Stimulated activated CD4-positive, alpha-beta T cell treated with anti-CD3 and anti-CD28 coated beads, Interleukin-4, amount 100 ng/mL, for 48 hours (primary cell): ENCODE results near the gene SRRT.
"Not testable (repeated sequence)": the region's sequence is repeated elsewhere in the genome, so short reads cannot be mapped to it uniquely, and the experiment has no call there.

Source experiments
- DNase-seq, 2 donors: peaks; one replicate each; pipeline ENCODE4 v3.0.0-alpha.2; 2020; ENCODE audit warnings: low read depth in 2 of 2

SRRT gene

DNA sequence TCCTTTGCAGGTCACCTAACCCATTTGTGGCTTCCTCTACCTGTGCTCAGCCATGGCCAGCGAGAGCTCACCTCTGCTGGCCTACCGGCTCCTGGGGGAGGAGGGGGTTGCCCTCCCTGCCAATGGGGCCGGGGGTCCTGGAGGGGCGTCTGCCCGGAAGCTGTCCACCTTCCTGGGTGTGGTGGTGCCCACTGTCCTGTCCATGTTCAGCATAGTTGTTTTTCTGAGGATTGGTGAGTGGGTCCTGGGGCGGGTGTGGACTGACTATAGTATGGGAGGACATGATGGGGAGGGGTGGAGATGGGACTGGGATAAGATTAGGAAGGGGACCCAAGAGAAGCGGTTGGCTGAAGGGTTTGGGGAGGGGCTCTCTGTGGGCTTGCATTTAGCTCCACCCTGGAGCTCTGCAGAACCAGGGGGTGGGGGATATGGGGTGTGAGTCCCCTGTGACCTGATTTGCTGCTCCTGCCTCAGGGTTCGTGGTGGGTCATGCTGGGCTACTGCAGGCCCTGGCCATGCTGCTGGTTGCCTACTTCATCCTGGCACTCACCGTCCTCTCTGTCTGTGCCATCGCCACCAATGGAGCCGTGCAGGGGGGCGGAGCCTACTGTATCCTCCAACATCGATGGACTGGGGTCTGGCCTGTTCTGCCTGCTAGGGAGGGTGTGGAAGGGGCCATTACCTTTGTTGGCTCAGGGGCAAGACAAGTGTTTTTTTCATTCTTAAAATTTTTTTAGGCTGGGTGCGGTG lies 20.6 kb upstream of the SRRT start:
- no peak for DNase-seq

DNA sequence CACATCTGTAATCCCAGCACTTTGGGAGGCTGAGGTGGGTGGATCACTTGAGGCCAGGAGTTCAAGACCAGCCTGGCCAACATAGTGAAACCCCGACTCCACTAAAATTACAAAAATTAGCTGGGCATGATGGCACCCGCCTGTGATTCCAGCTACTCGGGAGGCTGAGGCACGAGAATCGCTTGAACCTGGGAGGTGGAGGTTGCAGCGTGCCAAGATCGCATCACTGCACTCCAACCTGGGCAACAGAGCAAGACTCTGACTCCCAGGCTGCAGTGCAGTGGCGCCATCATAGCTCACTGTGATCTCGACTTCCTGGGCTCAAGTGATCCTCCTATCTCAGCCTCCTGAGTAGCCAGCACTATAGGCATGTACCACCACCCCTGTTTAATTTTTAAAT lies 20.0 kb upstream of the SRRT start:
- DNase-seq = not testable (repeated sequence)

DNA sequence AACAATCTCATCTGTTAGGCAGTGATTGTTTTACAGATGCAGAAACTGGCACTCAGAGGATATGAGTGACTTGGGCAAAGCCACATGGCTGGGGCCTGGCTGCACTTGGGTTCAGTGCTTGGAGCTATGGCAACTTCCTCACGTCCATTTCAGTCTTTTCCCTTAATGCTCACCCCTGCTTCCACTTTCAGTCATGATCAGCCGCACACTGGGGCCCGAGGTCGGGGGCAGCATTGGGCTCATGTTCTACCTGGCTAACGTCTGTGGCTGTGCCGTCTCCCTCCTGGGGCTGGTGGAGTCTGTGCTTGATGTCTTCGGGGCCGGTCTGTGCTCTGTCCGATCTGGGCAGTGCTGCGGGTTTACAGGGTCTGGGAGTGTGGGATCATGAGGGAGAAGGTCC lies 19.4 kb upstream of the SRRT start:
- DNase-seq = no peak

DNA sequence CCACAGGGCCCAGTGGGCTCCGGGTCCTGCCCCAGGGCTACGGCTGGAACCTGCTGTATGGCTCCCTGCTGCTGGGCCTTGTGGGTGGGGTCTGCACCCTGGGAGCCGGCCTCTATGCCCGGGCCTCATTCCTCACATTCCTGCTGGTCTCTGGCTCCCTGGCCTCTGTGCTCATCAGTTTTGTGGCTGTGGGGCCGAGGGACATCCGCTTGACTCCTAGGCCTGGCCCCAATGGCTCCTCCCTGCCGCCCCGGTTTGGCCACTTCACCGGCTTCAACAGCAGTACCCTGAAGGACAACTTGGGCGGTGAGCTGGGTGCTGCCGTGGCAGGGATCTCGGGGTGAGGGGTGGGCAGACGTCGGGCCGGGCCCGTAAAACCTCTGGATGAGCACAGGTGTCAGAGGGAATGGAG lies 18.0 kb upstream of the SRRT start:
- DNase-seq = no peak

DNA sequence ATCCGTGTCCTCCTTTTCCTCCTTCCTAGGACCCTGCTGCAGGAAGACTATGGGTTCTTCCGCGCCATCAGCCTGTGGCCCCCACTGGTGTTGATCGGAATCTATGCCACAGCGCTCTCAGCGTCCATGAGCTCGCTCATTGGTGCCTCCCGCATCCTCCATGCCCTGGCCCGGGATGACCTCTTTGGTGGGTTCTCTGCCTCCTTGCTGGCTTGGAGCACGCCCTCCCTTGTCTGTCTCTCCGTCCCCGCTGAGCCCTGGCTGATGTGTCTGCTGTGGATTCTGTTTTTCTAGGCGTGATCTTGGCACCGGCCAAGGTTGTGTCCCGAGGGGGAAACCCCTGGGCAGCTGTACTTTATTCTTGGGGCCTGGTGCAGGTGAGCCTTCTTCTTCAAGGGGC lies 15.0 kb upstream of the SRRT start:
- DNase-seq = no peak

DNA sequence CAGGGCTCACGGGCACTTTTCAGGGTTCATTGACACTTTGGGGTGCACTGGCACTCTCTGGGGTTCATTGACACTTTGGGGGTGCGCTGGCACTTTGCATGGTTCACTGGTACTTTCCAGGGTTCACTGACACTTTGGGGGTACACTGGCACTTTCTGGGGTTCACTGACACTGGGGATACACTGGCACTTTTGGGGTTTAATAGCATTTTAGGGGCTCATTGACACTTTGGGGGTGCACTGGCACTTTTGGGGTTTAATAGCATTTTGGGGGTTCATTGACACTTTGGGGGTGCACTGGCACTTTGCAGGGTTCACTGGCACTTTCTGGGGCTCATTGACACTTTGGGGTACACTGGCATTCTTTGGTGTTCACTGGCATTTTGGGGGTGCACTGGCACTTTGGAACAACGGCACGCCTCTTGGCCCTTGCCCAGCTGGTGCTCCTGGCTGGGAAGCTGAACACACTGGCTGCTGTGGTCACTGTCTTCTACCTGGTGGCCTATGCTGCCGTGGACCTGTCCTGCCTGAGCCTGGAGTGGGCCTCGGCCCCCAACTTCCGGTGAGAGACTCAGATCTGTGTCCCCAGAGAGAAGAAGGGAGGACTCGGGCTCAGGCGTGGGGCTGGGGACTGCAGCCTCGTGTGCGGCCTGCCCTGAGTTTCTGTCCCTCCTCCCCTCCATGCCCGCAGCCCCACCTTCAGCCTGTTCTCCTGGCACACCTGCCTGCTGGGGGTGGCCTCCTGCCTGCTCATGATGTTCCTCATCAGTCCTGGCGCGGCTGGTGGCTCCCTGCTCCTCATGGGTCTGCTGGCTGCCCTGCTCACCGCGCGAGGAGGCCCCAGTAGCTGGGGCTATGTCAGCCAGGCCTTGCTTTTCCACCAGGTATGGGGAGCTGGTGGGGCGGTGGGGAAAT lies 13.9 kb upstream of the SRRT start:
- no peak for DNase-seq

DNA sequence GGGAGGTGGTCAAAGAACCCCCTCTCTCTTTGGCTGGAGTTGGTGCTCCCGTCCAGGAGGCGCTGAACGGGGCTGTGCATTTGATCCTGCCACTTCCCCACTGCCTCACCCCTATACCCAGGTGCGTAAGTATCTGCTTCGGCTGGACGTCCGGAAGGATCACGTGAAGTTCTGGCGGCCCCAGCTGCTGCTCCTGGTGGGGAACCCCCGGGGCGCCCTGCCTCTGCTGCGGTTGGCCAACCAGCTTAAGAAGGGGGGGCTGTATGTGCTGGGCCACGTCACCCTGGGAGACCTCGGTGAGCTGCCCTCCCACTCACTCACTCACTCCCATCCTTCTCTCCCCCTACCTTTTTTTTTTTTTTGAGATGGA lies 13.3 kb upstream of the SRRT start:
- no peak for DNase-seq

DNA sequence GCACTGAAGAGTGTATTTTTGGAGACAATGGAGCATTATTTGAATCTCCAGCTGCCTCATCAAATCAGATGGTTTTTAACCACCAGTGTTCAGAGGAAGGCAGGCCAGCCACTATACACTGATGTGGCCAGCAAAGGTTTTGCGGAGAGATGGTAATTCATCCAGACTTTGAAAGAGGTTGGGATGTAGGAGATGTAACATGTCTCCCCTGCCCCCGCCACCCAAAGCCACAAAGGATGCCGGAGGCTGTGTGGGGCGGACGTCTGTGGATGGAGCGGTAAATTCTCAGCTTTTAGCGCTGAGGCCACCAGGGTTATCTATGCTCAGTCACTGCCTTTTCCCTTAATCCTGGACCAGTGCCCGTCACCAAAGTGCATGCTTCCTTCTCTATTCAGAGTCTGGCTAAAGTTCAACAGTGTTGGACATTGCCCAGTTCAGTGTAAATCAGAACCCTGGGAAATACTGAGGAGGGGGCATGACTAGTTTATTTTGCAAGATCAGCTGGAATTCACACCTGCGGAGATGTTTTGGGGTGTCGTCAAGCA lies 11.4 kb upstream of the SRRT start:
- no peak for DNase-seq

DNA sequence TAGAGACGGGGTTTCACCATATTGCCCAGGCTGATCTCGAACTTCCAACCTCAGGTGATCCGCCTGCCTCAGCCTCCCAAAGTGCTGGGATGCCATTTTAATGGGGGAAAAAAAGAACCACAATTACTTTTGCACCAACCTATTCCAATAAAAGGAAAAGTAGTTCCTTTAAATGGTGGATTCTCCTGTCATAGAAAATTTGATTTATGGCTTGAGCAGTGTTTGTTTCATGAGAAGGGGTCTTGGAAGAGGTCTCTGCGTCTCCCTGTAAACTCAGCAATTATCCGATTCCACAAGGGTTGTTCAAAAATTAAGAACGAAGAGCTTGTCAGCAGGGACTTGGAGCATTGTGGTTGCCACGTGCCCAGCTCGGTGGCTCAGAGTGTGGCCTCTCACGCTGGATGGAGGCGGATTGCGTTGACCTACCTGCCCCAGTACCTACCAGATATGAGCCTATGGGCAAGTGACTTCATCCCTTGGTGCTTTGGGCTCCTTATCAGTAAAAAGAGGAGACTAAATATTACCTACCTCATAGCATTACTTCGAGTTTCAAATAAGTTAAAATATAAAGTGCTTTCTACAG lies 10.5 kb upstream of the SRRT start:
- DNase-seq = no peak

DNA sequence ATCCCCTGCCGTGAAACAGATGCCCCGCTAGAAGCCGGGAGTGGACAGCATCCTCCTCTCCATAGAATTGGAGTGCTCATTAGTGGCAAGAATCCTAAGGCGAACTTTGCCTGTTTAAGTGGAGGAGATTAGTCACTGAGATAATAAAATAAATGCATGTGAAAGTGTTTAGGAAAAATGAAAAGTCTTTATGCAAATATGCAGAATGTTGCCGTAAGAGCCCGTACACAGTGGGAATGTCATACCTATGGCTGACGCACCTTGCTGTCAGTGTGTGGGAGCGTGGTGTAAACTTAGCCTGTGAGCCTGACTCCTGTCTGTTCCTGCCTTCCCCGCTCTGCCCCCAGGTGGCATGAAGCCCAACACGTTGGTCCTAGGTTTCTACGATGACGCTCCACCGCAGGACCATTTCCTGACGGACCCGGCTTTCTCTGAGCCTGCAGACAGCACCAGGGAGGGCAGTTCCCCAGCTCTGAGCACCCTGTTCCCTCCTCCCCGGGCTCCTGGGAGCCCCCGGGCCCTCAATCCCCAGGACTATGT lies 9.5 kb upstream of the SRRT start:
- DNase-seq = no peak

DNA sequence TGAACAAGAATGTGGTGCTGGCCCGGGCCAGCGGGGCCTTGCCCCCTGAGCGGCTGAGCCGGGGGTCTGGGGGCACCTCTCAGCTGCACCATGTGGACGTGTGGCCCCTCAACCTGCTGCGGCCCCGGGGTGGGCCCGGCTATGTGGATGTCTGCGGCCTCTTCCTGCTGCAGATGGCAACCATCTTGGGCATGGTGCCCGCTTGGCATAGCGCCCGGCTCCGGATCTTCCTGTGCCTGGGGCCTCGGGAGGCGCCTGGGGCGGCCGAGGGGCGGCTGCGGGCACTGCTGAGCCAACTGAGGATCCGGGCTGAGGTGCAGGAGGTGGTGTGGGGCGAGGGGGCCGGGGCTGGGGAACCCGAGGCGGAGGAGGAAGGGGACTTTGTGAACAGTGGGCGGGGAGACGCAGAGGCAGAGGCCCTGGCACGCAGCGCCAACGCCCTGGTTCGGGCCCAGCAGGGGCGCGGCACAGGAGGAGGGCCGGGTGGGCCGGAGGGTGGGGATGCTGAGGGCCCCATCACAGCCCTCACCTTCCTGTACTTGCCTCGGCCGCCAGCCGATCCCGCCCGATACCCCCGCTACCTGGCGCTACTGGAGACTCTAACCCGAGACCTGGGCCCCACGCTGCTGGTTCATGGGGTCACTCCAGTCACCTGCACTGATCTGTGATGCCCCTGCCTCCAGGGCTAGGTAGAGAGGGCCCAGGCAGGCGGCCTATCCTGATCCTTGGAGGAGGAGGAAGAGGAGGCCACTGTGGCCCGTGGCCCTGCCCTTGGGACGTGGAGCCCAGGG lies 8.8 kb upstream of the SRRT start:
- no peak for DNase-seq

DNA sequence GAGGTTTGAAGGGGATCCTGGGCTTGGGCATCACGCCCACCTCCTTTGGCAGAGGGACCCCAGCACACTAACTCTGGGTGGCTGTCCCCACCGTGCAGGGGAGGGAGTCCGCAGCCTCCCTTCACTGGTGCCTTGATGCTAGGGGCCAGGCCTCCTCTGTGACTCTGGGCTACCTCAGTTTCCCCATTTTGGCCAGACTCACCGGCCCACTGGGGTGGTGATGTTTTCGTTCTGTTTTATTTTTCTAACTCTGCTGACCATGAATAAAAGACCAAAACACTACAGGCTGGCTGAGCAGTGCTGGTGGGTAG lies 8.2 kb upstream of the SRRT start:
- DNase-seq = no peak

DNA sequence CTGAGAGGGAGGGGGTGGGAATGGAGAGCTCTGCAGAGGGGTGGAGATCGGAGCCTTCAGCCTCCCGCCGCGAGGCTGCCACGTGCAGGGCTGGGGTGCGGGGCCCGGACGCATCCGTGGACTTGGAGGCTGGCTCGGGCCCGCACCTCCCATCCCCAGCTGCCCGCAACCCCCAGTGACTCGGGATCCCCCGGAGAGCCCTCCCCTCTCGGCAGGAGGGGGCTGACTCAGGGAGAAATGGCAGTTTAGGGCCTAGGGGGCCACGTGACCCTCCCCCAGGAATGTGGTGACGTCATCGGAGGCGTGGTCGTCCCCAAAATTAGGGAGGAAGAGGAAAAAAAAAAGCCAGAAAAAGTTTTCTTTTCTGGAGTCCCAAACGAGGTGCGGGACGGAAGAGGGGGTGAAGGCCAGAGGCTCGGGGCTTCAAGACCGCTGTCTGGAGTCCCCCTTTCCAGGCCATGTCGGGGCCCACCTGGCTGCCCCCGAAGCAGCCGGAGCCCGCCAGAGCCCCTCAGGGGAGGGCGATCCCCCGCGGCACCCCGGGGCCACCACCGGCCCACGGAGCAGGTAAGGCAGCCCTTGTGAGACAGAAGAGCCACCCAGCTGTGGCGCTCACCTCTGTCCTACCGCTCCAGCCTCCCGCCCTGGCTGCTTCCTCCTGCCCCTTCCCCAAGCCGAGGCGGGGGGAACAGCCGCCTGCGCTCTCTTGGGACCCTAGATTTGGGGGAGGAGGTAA lies 7.7 kb upstream of the SRRT start, which contains the start of gene TRIP6:
Gene TRIP6 (plus strand): TSS at position 348 of the 736 bp plus-strand sequence. CDS start 111 bp downstream, at position 459.
- DNase-seq = peak; percentile 57 to 68

DNA sequence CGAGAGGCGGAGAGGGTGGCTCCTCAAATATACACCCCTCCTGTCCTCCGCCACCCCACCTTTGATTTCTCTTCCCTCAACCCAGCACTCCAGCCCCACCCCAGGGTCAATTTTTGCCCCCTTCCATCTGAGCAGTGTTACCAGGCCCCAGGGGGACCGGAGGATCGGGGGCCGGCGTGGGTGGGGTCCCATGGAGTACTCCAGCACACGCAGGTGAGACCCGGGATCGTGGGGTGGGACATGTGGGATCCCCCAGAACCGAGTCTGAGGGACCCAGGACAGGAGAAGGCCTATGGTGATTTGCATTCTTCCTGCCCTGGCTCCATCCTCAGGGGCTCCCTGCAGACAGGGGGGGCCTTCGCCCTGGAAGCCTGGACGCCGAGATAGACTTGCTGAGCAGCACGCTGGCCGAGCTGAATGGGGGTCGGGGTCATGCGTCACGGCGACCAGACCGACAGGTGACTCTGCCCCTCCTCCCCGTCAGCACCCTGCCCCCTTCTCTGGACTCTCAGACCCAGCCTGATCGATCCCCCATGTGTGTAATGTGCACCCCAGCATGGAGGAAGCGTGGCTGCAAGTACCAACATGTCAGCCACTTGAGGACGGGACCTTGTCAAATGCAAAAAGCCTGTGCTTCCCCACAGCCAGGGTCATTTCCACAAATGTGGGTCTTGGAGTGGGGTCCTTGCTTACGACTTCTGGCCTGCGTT lies 7.0 kb upstream of the SRRT start:
- DNase-seq = no peak

DNA sequence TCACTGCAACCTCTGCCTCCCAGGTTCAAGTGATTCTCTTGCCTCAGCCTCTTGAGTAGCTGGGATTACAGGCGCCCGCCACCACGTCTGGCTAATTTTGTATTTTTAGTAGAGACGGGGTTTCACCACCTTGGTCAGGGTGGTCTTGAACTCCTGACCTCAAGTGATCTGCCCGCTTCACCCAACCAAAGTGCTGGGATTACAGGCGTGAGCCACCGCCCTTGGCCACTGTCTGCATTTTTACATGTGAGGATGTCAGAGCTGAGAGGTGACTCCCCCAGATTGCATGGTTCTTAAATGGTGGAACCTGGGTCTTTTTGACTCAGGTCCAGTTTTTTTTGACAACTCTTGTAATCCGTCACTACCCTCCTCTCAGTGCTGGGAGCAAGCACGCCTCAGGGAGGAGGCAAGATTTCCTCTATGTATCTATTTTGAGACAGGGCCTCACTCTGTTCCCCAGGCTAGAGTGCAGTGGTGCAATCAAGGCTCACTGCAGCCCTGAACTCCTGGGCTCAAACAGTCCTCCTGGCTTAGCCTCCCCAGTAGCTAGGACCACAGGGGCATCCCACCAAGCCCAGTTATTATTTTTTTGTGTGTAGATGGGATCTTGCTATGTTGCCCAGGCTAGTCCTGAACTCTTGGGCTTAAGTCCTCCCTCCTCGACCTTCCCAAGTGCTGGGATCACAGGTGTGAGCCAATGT lies 1.2 kb upstream of the SRRT start:
- DNase-seq = no peak

DNA sequence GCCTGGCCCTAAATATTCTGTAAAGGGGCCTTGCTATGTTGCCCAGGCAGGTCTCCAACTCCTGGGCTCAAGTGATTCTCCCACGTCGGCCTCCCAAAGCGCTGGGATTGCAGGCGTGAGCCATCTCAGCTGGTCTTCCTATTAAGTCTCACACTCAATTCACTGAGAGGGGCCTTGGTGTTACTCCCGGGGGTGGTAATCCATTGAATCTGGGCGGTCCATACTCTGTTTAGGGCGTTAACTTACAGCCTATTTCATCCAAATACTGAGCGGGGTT lies 665 bp upstream of the SRRT start:
- DNase-seq = no peak

DNA sequence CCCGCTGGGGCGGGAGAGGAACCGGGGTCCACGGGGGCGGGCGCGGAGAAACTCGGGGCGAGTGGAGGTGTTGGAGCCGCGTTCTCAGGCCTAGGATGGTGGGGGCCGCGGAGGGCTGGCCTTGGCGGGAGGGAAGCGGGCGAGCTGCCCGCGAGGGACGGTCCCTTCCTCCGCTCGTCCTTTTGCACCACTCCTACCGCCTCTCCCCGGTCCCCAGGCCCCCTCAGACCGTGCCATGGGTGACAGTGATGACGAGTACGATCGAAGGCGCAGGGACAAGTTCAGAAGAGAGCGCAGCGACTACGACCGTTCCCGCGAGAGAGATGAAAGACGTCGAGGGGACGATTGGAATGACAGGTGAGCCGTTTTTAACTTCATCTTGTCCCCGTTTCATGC lies 451 bp downstream of the SRRT start:
- DNase-seq = no peak

DNA sequence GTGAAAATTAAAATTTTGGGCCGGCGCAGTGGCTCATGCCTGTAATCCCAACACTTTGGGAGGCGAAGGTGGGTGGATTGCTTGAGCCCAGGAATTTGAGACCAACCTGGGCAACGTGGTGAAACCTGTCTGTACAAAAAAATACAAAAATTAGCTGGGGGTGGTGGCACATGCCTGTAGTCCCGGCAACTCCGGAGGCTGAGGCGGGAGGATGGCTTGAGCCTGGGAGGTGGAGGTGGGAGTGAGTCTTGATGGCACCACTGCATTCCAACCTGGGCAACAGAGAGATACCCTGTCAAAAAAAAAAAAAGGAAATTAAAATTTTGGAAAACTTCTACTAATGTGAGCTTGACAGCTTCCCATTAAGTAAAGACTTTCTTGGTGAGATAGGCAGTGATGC lies 3.1 kb downstream of the SRRT start:
- no peak for DNase-seq

DNA sequence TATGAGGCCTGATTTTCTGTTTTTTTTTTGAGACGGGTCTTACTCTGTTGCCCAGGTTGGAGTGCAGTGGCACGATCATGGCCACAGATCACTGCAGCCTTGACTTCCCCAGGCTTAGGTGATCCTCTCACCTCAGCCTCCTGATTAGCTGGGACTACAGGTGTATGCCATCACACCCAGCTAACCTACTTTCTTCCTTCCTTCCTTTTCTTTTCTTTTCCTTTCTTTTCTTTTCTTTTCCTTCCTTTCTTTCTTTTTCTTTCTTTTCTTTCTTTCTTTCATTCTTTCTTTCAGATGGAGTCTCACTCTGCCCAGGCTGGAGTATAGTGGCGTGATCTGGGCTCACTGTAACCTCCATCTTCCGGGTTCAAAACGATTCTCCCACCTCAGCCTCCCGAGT lies 3.8 kb downstream of the SRRT start:
- DNase-seq = no peak
